ENCODE measurements around the gene CILP.
"Not testable (repeated sequence)": the region's sequence is repeated elsewhere in the genome, so short reads cannot be mapped to it uniquely, and the experiment has no call there.

Gene CILP

GRCh38 chr15:65192016-65192415, 19.3 kb downstream of the CILP start:
- no peak for DNase-seq (ENCODE audit: low read depth)

DNA sequence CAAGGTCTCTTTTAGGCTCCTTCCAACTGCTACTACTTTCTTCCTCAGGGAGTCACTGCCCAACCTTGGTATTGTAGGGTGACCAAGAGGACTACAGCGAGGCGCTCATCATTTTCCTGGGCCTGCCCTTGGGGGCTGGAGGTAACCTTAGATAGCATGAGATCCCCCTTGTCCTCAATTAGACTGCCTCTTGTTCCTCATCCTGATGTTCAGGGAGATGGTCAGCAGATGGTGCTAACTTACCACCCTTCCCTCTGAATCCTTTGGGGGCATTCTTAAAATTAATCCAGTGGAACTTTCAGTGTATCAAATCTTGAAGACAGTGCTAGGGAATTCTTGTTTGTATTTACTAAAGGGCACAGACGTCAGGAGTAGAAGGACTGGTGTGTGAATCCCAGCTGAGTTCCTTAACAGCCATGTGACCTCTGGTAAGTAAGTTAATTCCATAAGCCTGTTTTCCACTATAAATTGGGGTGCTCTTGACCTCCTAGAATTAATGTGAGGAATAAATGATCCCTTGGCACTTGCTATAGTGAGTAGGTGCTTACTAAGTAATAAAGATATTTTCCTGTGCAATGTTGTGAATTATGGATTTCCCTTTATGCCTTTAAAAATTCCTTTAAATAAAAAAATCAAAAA, 22.1 kb downstream of the CILP start:
- DNase-seq (ENCODE audit: low read depth), result peak; percentile 75

DNA sequence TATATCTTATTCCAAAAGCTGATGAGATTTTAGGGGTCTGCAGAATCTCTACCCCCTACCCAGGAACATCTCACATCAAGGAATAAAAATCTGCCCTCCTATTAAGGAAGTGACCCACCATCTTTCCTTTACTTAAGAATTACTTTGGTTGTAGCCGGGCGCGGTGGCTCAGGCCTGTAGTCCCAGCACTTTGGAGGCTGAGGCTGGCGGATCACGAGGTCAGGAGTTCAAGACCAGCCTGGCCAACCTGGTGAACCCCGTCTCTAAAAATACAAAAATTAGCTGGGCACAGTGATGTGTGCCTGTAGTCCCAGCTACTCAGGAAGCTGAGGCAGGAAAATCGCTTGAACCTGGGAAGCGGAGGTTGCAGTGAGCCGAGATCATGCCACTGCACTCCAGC, 22.8 kb downstream of the CILP start:
- DNase-seq (ENCODE audit: low read depth), result not testable (repeated sequence)

DNA sequence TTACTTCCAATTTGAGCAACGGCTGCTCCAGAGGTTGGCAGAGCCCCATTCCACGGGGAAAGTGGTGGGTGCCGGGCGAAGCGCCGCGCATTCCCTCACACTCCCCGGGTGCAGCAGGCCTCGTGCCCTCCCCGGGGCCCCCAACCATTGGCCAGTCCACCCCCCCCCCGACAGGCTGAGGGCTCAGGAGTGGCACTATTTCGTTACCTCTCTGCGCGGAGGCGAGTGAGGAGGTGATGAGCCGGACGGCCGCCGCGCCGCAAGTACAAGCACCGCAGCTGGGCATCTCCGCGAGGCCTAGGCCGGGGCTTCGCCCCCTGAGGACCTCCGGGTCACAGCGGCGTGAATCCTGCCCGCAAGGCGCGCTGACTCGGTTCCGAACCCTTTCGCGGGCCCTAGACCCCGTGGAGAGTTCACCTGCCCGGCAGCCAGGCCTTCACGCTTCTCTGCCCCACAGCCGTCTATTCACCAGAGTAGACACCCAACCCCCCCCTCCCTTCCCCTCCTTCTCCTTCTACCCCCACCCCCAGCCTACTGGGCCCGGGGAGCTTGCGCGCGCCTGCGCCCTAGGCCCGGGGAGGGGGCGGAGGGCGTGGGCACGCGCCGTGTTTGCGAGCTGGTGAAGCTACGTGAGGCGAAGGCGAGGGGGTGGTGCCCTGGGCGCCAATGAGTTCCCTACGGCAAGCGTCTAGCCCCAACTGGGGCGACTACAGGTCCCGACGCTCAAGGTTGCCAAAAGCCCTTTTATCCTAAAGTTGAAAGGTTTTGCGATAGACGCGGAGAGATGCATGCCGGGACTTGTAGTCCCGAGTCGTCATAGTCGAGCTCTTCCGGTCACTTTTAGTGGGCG, 26.2 kb downstream of the CILP start, which contains the start of gene CLPX:
Gene CLPX (minus strand): TSS at position 475 of the 850 bp plus-strand sequence. CDS start 189 bp downstream, at position 286.
- peak; percentile 90 for DNase-seq (ENCODE audit: low read depth)

DNA sequence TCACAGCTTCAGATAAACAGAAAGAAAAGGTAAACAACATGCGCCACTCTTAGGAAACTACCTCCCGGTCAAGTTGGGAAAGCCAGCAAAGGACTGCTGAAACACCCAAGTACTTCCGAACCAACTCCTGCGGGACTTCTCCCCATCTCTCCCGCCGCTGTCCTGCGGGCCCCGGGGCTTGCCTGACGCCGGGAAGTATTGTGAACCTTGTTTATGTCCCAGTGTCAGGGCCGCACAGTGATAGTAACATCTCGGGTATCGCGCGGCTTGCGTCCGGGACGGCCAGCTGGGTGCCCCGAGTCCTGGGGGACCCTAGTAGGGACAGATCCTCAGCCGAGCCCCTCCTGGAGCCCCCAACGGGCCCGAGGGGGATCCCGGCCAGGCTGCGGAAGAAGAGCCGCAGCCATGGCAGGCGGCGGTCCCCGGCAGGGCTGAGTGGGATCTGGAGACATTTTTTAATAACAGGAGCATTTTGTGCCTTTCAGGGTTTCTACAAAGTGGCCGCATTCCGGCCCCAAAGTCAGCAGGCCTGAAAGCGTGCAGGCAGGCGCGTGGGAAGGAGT, 26.9 kb downstream of the CILP start:
- DNase-seq (ENCODE audit: low read depth), result peak; percentile 79

- no peak for DNase-seq (ENCODE audit: low read depth)
Observed at GRCh38 chr15:65183865-65184159, 27.5 kb downstream of the CILP start.

GRCh38 chr15:65182538-65182937, 28.7 kb downstream of the CILP start:
- DNase-seq (ENCODE audit: low read depth), result no peak

- DNase-seq (ENCODE audit: low read depth), result not testable (repeated sequence)
Observed at GRCh38 chr15:65181582-65182353, 29.5 kb downstream of the CILP start.

DNA sequence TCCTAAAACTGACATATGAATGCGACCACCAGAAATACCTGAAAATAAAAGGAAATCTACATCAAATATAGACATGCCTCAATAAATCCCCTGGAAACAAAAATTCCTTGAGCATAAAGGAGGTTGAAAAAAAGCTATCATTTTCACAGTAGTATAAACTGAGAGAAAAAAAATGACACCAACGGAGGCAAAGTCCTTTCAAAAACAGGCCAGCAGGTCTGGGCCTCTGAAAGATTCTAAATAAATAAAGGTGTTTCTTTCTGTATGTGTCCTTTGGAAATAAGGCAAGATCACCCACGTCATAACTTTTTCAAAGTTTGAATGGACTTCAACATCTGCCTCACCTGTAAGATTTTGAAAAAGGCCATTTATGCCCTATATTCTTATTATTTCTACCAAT, 31.1 kb downstream of the CILP start:
- no peak for DNase-seq (ENCODE audit: low read depth)

DNA sequence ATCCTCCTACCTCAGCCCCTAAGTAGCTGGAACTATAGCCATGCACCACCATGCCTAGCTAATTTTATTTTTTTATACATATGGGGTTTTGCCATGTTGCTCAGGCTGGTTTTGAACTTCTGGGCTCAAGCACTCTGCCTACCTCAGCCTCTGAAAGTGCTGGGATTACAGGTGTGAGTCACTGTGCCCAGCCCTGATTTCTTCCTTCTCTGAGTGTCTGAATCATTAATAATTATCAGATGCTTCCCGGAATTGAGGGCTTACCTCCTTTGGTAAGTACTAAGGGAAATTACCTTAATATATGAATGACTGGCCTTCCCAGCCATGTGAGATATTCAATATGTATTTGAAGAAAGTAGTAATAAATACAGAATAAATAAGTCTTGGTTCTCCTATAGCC, 33.4 kb downstream of the CILP start:
- DNase-seq (ENCODE audit: low read depth), result peak; percentile 33

GRCh38 chr15:65176056-65176455, 35.2 kb downstream of the CILP start:
- DNase-seq (ENCODE audit: low read depth), result no peak

DNA sequence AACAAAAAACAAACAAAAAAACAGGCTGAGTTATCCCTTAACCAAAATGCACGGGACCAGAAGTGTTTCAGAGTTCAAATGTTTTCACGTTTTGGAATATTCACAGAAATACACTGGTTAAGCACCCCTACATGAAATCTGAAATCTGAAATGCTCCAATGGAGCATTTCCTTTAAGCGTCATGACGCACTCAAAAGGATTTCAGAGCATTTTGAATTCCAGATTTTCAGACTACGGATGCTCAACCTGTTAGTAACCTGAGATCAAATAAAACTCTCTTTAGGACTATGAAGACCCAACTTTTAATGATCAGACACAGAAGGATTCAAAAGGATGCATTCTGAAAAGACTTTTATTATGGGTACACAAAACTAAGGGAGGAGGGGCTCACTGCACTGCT, 35.8 kb downstream of the CILP start:
- no peak for DNase-seq (ENCODE audit: low read depth)

GRCh38 chr15:65174509-65174908, 36.8 kb downstream of the CILP start:
- no peak for DNase-seq (ENCODE audit: low read depth)

GRCh38 chr15:65172531-65172930, 38.7 kb downstream of the CILP start:
- DNase-seq (ENCODE audit: low read depth), result no peak

DNA sequence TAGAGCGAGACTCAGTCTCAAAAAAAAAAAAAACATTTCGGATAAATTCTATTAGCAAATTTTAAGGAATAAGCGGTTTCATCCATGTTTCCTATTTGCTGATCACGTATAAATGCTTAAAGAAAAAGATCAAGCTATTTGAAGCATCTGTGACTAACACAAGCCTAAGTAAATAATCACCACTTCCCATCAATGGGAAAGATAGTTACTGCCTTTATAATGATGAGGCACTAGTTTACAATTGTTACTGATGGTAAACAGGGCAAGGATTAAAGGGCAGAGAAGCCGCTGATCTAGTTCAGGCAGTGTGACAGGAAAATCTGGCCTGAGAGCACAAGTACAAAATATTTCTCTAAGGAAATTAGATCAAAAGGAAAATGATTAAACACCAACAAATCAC, 39.8 kb downstream of the CILP start:
- no peak for DNase-seq (ENCODE audit: low read depth)

GRCh38 chr15:65165875-65166274, 45.4 kb downstream of the CILP start:
- DNase-seq (ENCODE audit: low read depth), result no peak

DNA sequence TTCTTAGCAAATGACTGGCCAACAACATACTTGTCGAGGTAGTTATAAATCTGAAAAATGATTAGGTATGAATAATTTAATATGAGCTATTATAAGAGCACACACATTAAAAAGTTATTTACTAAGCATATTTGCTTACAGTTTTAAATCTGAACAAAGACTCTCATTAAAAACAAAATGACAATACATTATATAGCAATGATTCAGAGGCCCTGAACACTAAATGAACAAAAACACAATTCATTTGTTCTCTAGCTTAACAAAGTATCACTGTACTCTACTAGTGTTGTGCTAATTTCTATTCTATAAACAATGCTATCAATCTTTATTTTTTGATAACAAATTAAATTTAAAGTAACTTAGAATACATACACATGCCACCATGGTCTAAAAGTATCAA, 47.1 kb downstream of the CILP start:
- no peak for DNase-seq (ENCODE audit: low read depth)

DNA sequence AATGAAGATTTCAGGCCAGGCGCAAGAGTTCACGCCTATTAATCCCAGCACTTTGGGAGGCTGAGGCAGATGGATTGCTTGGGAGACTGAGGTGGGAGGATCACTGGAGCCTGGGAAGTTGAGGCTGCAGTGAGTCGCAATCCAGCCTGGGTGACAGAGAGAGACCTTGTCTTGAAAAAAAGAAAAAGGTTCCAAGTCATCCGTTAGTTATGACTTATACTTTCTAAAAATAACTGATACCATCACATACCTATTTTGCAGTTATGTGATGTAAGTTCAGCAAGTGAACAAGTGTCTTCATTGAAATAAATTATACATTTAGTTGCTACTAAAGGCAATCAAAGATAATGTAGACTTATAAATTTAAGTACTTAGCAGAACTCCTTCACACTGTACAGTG, 48.2 kb downstream of the CILP start:
- DNase-seq (ENCODE audit: low read depth), result peak; percentile 37

GRCh38 chr15:65156692-65157091, 54.6 kb downstream of the CILP start:
- DNase-seq (ENCODE audit: low read depth), result no peak

- no peak for DNase-seq (ENCODE audit: low read depth)
Observed at GRCh38 chr15:65154720-65155119, 56.6 kb downstream of the CILP start.

GRCh38 chr15:65147902-65148301, 63.4 kb downstream of the CILP start:
- no peak for DNase-seq (ENCODE audit: low read depth)

DNA sequence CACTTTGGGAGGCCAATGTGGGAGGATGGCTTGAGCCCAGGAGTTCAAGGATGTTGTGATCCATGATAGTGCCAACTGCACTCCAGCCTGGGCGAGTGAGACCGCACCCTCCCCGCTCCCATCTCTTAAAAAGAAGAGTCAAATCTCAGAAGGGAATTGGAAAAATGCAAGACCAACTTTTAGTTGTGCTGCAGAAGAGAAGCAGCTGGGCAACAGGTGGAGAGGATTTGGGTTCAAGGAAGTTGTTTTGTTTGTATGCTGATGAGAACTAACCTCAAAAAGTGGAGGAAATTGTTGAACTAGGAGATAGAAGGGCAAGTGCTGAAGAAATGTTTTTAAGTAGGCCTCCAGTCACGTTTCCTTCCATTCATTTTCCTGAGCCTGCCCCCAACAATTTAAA, 64.8 kb downstream of the CILP start:
- no peak for DNase-seq (ENCODE audit: low read depth)
